Amygdala (tissue), 56 donors: Measurements from ENCODE around the gene VPS13D.
"Not testable (repeated sequence)": the region's sequence is repeated elsewhere in the genome, so short reads cannot be mapped to it uniquely, and the experiment has no call there.

ENCODE experiments used
- DNase-seq, 56 donors: peaks; one replicate each; lab custom pipeline; 2025; lab: John Stamatoyannopoulos, UW

The VPS13D gene

DNA sequence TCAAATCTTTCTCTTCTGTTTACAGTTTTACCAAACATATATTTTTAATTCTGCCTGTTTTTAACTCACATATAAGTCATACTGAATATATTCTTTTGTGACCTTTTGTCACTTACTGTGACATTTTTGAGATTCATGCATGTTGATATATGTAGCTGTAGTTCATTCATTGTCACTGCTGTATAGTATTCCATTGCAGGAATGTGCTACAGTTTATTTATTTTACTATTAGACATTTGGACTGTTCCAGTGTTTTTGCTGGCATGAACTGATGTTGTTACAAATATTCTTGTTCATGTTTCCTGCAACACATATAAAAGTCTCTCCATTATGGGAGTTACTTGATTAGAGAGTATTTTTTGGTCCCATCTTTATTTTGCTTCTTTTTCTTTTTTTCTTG is 213.3 kb downstream of the VPS13D start:
- no peak for DNase-seq

DNA sequence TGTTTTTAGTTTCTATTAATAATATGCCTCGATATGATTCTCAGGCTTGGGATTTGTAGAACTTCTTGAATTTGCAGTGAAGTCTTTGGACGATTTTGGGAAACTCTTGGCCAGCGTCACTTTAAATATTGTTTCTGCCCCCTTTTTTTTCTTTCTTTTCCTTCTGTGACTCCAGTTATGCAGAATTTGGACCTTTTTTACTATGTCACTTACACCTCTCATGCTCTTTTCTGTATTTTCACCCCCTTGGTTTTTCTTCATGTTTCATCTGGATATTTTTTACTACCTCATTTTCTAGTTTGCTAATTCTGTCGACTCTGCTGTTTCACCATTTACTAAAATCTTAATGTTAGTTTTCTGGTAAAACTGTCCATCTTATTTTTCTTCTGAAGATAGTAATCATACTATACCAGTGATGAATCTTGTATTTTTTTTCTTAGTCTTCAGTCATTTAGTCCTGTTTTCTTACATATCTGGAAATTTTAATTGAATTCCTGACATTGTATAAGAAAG is 214.6 kb downstream of the VPS13D start:
- DNase-seq: no peak

DNA sequence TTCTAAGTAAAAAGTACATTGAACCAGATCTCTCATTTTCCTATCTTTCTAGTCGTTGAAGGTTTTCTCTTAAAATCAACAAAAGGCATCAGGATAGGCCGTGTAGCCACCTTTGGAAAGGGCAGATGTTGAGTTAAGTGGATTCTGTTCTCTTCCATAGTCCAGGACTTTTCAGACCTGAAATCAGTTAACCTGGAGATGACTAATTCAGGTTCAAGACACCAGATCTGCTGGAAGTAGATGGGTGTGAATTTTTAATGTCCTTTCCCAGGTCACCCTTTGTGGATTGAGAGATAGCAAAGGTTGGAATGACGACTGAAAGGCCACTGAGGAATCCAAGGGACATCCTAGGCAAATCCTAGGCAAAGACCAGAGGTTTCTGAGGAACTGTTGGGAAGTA is 215.4 kb downstream of the VPS13D start:
- no peak for DNase-seq

DNA sequence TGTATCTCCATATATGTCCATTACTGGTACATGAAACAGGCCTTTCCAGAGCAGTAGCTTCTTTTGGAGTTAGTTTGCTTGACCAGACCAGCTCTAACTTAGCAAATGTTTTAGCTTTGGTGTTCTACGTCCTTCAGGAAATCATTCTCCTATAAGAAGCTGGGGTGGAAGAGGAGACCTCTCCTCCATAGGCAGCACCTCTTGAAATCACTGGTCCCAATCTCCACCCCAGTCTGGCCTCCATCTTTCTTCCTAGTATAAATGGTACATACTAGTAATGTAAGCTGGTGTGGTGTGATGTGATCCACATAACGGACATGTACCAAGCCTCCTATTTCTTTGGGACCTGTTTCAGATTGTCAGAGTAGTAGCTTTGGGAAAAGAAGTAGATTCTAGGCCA is 216.8 kb downstream of the VPS13D start:
- DNase-seq: no peak

DNA sequence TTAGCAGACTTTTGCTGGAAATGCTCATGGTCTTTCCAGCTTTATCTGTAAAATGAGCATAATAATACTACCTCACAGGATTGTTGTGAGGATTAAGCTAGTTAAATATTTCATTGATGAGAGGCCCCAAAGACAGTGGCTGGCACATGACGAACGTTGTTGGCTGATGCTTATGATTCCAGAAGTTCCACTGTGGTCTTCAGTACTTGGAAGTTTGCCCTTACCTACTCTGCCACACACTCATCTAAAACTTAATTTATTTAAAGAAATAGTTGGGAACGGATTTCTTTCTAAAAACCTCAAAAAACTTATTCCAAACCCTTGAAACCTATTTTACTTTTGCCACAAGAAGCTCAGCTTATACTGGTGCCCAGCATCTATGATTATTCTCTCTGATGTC is 217.5 kb downstream of the VPS13D start:
- DNase-seq: no peak

DNA sequence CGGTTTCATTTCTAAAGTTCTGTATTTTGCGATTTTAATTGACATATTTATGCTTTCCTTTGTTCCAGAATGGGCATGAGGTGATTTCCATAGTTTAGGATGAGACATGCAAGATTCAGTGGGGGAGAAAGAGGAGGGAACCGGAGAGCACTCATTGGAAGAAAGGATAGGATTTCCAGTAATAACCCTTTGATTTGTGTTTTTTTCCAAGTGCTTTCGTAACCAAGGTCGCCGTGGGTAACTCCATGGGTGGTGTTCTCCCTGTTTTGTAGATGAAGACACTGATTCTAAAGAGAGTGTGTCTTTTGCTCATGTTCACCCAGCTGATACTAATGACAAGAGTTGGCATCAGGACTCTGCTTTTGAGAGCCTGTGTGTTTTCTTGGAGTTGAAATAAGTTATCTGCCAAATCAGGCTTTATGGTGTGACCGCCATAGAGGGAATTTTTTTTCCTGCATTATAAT is 218.1 kb downstream of the VPS13D start:
- DNase-seq: no peak

DNA sequence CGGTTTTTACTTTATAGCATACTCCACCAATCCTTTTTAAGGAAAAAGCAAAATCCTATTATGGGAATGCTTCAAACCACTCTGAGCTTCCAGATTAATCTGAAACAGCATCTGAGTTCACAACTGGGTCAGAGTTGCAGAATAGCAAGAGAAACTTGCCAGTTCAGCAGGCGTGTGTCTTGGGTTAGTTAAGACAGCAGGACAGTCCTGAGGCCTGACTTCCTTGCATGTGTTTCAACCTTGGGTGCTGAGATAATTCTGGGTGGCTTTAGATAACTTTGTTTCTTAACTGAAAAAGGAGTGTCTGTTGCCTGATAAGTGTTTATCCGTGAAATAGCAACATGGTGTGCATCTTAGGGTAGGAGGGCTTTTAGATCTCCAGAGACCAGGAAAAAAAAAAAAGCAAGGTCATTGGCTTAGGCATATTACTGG is 218.9 kb downstream of the VPS13D start:
- DNase-seq: peak in 4 of 56 donors; percentile 12 to 28 (median 20)

DNA sequence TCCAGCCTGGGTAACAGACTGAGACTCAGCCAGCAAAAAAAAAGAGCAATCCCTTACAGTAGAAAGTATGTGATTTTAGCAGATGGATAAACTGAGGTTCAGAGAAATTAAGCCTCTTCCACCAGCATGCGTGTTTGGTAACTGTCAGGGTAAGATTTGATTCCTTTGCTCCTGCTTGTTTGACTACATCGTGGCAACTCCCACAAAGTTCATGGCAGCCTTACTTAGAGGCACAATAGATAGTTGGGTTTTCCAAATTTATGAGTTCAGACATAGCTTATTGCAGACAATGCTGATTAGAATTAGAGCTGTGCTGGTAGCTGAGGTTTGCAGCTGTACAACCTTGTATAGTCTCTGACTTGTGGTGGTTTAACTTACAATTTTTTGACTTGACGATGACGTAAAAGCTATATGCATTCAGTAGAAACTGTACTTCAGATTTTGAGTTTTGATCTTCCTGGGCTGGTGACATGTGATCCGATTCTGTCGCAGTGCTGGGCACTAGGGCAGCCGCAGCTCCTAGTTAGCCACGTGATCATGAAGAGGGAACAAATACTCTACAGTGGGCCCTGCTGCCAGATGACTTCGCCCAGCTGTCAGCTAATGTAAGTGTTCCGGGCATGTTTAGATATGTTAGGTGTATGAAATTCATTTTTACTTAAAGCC is 220.4 kb downstream of the VPS13D start:
- peak in 28 of 56 donors; percentile 9 to 75 (median 42) for DNase-seq

DNA sequence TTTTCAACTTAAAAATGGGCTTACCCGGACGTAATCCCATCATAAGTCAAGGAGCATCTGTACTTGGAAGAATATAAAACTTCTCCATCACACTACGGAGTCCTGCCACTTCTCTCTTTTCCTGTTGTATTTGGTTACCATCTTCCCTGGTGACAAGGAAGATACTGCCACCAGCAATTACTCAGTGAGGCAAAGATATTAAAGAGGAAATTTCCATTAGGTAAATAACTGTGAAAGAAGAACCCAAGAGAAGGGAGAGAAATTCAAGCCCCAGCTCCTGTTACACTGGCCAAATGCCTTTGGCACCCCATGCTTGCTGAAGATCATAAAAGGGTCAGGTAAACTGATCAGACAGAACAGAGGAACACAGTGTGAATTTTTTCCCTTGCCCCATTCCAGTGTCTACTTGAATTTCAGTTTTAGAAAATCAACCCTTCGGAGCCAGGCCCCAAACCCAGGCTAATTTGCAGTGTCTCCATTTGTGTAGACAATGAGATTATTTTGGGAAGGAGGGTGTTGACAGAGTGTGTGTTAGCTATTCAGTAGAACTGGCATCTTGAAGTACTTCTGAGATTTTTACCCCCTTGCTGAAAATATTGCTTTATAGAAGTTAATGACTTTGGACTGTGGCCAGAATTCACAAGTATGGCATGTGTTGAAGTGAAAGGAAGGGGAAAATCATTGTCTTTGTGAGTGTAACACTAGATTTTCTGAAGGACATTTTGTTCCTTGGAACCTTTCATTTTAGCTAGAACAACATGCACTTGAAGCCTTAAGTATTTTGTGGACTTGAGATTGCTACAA is 221.1 kb downstream of the VPS13D start:
- no peak for DNase-seq

DNA sequence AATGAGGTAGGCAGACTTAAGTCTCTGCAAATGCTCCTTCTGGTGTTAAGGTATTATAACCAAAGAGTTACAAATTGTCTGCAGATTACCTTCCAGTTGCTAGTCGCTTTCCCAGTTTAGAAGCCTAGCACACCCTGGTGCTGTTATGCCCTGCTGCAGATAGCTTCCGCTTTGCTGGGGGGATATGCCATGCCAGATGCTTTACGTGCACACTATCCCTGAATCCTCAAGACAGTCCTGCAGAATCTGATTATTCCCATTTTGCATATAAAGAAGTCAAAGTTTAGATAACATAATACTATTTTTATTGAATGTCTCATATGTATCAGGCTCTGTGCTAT is 221.7 kb downstream of the VPS13D start:
- DNase-seq: no peak

DNA sequence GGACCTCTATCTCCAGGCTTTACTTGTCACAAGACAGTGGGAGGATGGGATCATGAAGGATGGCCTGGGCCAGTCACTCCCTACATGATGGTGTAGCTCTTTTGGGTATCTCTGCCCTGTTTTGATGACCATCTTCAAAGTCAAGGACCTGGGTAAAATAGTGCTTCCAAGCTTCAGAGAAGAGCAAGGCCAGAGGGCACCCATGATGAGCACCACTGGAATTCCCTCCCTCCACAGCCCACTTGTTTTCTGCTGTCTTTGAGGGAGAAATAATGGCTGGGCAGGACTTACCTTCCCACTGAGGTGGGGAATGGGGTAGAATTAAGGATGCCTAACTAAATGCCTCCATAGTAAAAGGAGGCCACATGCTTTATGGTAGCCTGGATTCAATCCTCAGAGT is 222.4 kb downstream of the VPS13D start:
- DNase-seq: no peak

DNA sequence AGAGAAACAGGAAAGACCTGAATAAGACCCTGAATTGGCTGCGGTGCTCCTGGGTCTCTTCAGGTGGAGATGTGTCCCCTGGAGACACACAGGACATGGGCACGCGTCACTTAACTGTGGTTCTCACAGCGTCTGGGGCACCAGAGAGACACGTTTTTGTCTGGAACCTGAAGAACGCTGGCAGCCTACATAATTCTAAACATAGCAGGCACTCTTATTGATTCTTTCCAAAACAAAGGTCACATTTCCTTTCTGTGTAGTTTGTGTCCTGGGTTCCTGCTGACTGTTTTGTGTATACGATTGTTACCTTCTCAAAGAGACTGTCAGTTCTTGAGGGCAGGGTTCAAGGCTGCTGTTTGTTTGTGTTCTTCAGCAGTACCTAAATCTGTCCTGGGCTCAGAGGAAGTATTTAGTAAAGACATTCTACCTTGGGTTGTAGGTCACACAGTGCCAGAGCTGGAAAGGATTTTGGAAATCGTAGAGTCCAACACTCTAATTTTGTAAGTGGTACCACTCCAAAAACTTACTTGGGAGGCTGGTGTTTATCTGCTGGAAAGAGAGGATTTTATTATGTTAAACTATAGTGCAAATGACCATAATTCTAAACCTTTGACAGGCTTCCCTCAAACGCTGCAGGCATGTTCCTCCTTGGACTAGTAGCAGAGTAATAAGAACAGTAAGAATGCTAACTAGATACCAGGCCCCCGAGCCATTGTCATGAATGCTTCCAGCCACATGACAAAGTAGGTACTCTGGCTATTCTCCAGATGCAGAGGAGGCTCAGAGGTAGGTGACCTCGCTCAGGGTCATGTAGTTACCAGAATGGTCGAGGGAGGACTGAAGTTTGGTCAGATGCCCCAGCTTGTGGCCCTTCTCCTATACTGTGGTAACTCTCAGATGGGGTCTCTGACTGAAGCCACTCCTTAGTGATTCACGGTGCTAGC is 223.8 kb downstream of the VPS13D start:
- no peak for DNase-seq

DNA sequence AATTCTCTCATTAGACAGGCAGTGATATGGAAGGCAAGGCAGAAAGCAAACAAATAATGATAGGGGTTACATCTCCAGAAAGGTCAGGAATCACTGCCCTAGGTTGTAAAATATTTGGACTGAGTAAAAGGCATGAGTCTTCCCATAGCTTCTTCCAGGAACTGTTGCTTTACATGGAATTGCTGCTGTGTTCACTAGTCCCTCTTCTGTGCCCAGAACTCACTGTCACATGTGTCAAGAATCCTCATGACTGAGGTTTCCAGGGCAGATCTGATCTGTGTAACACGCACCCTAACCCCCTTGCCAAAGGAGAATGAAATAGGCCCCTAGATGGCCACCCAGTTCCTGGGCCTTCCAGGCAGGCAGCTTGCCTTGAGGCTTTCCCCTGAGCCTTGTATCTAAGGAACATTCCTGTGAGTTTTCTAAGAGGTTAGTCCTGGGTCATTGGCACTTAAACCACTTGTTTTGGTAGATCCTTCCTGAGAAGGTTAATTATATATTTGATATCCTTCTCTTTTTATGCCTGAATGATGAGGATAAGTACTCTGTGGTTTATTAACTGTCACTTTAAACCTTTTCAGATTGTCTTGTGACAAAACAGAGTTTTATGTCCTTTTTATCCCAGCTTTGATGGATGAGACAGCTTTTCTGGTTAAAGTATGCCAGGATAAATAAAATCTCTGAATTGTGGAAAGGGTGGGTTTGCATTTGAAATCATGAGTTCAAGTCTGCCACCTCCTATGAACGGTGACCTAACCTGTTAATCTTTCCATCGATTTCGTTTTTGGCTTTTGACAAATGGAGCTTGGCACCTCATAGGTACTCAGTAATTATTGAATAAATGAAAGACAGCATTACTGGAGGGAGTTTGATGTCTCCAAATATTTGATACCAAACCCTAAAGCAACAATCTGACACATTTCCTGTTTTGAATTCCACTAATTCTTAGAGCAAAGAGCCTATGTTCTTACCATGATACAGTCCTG is 224.9 kb downstream of the VPS13D start:
- DNase-seq: no peak

DNA sequence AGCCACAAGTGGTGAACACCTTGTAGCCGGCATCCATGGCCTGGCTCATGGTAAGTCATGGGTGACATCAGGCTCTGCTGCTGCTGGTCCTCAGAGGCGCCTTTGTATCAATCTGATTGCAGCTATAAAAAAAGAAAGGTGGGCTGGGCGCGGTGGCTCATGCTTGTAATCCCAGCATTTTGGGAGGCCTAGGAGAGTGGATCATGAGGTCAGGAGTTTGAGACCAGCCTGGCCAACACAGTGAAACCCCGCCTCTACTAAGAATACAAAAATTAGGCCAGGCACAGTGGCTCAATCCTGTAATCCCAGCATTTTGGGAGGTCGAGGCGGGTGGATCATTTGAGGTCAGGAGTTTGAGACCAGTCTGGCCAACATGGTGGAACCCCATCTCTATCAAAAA is 226.3 kb downstream of the VPS13D start:
- not testable (repeated sequence) for DNase-seq

DNA sequence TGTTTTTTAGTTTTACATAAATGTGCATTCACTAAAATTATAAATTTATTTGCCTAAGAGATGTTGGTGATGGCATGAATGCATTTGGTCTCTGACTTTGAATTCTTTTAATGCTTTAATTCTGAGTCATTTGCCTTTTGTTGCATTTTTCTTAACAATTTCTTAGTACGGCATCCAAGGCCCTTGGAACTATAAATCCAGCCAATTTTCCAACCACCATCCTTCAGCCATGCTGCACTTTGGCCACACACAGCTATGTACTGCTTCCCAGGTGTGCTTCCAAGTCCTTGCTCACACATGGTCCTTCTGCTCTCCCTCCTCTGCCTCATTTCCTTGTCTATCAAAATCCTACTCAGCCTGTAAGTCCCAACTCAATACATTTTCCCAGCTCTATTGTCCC is 227.1 kb downstream of the VPS13D start:
- DNase-seq: no peak

DNA sequence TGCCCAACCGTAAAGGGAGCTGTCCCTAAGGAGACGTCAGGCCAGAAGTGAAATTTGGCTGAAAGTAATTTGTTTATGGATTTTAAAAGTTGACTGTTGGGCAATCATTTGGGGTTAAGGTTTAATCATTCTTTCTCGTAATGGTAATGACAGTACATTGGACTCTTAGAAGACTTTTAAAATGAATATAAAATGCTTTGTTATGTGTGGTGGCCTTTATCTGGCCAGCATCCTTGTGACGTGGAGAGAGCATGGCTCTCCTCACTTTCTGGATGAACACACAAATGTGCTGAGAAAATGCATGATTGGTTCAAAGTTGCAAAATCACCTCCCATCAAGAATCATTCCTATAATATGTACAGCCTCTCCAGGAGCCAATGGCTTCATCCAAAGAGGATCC is 227.9 kb downstream of the VPS13D start:
- DNase-seq: no peak

DNA sequence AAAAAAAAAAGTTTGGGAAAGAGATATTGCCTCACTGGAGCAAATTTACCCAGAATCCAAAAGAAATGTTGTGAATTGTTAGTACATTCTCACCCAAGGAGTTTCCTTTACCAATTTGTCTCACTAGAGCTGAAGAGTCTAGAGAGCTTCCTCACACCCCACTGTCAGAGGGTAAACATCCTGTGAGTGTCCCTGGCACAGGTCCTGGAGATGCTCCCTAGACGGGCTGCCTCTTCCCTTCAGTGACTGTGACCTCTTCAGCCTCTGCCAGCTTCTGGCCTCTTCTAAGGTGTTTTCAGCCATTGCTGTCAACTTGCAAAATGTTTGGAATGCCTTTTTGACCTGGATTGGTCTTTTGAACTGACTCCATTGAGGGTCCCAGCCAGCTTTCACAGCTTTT is 228.7 kb downstream of the VPS13D start:
- DNase-seq: no peak

DNA sequence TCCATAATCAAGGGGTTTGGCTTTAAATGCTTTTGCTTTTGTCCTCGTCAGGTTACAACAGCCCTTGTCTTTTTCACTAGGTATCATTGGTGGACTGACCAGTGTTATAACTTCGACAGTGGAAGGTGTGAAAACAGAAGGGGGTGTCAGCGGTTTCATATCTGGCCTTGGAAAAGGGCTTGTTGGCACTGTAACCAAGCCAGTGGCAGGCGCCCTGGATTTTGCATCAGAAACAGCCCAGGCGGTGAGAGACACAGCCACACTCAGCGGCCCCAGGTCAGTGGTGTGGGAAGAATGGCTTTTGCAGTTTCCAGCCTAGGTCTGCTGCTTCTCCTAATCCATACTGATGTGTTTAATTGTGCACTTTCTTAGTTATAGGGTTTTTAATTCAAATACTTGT is 230.3 kb downstream of the VPS13D start:
- DNase-seq: no peak

DNA sequence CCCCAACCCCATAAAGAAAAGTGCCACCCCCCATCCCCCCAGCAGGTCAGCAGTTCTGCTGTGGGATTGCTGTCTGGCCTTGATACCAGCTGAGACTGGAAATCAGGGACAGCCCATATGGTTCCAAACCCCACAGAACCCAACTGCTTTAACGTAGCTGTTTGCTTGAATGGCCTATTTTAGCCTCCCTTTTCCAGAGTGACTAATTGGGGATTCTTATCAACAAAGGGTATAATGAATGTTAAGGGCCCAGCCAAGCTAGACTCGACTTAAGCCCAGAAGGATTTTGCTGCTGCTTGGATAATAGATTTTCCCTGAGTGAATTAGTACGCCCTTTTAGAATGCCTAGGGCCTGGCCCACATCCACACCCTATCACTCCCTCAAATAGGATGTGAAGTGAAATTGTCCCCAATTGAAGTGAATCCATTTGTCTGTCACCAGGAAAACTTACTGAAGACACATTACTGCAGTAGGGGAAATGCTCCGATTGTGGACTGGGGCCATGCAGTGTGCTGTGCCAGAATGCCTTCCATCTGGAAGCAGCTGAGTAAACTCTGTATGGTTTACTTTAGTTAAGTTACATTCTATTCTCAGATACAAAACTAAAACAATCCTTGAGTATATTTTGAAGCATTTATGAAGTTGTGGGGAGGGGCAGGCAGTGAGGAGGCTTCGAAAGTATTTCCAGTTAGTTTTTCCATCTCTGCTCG is 231.2 kb downstream of the VPS13D start:
- DNase-seq: no peak
